DMS79 treated with DMSO at 0.1 percent for 48 hours (cell line): ENCODE results near the gene GRIK4.

Experiments
- DNase-seq: peaks from one replicate; lab custom pipeline; 2025; lab: John Stamatoyannopoulos, UW

The GRIK4 gene

DNA sequence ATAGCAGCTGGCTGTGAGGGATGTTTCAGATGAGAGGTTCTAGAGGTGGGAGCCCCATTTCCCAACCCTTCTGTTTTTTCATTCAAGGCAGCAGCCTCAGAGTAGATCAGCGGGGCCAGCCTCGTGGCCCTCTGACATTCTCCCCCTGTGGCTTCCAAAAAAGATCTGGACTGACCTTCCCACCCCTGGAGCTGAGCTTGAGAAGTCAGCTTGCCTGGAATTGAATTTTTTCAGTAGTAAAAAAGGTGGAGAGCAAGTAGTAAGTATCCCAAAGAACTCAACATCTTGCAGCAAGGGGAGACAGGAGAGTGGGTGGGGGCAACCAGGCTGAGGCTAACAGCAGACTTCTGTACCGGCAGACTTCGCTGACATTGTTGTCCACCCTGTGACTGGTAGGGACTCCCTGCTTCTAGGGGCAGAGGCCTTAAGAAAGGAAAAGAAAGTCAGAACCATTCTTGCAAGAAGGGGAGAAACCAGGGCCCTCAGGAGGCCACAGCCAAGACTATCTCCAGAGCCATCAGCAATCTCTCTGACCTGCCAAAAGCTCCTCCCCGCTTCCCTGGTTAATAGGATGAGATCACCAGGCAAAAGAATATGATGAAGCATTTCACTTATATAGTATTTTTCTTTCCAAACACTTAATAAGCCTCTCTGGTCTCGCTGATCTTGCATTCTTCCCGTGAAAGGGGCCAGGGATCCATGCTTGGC lies 2.0 kb upstream of the GRIK4 start:
- DNase-seq, result no peak

- DNase-seq, result no peak
Observed at GRCh38 chr11:120510406-120511115, 987 bp upstream of the GRIK4 start.

- no peak for DNase-seq
Observed at GRCh38 chr11:120511820-120512738, 531 bp downstream of the GRIK4 start.

- DNase-seq, result no peak
Observed at GRCh38 chr11:120512739-120513435, 1.3 kb downstream of the GRIK4 start.

DNA sequence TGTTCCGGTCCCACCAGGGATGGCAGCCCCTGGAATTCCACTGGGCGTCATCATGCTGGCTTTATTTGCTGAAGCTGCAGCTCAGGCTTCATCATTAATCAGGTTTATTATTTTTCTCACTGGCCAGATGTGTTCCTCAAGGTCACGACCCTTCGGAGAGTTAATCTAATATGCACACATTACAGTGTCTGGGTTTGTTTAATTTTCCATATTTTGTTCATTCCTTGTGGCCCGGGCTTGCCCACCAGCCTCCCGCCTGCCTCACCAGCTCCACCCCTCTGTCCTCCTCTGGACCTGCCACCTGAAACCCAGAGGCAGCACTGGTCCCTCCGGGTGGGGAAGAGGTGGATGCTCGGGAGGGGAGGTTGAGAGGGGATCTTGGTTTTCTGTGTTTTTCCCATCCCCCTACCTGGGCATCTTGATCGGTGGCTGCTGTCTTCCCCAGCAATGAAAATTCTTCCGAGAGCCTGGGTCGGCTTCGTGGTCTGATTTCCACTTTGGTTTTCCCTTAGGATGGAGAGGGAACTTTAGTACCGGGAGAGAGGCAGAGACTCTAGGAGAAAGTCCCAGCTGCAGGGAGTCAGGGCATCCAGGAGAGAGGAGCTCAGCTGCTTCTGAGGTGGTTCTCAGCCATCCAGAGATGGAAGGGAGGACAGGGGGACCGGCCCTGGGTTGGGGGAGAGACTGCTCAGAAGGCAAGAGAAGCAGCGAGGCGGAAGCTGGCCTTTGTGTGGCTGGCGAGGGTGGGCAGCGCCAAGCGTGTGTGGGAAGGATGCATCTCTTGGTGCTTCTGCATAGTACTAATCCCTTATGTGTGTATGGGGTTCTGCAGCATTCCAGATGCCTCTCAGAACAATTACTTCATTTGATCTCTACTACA lies 2.1 kb downstream of the GRIK4 start:
- DNase-seq, result no peak

DNA sequence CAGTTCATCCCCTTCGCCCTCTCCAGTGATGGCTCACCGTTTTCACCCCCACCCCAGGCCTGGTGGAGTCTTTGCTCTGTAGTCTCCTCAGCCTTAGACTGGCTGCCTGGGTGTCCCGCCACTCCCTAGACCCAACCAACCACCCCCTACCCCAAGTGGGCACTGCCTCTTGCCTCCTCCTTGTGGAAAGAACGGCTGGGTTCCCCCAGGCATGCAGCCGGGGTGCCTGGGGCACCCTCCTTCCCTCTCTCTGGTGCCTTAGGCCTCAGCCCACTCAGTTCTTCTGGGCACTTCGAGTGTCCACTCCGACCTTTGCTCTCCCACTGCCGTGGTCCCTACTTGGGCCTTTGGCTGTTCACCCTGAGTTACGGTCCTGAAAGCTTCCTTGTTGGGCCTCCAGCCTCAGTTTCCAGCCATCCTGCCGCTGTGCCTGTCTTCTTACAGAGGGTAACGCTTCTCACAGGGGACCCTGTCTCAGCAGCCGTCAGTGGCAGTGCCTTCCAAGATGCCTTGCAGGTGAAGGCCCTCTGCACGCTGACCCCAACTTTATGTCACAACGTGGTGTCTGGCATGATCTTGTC lies 3.1 kb downstream of the GRIK4 start:
- DNase-seq, result no peak

DNA sequence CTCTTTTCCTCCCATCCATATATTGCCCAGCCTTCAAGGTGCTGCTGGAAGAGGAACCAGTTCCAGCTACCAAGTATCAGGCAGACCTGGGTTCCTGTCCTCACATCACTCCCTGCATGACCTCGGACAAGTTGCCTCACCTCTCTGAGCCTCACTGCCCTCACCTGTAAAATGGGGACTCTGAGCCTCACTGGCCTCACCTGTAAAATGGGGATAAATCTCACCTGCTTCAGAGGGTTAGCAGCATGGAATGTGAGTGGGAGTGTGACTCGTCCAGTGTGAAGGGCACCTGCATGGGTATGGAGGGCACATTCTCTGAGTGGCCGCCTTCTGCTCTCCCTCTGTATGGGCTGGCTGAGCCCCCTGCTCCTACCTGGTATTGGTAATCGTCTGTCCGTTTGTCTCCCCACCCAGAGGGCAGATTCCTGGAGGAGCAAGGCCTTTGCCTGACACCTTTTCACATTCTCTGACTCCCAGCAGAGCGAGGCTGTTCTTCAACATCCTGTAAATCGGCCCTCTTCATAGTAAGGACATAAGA lies 3.7 kb downstream of the GRIK4 start:
- no peak for DNase-seq

DNA sequence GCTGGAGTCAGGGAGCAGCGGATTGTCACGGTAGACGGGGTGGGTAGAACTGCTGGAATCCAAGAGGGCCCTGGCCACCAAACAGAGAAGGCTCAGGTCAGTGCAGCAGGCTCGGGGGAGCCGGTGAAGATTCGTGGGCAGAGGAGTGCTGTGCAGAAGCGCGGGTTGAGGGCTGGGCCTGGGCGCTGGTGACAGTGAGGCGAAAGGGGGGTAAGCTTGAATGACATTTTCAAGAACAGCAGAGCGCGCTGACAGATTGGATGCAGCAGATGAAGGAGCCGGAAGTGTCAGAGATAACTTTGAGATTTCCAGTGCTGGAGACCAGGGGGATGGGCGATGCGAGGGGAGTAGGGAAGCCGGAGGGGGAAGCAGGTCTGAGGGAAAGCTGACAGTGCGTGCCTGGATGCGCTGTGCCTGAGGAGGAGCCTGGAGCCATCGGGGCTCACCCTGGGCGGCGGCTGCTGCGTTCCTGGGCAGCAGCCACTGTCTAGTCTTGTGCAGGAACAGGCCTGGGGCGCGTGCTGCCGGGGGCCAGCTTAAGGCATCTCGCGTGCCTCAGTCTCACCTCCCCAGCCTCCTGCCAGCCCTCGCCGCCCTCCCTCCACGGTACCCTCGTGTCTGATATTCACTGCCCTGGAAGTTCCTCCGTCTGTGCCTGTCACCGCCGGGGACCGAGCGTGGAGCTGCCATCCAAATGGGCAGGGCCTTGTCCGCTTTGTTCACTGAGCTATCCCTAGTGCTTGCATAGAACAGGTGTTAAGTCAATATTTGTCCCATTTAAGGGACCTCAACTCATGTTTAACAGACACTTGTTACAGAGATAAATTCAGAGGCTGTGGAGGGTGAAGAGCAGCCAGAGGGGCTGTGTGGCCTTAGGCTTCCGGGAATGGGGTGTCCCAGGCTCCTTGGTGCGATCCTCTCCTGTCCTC lies 5.2 kb downstream of the GRIK4 start:
- no peak for DNase-seq

DNA sequence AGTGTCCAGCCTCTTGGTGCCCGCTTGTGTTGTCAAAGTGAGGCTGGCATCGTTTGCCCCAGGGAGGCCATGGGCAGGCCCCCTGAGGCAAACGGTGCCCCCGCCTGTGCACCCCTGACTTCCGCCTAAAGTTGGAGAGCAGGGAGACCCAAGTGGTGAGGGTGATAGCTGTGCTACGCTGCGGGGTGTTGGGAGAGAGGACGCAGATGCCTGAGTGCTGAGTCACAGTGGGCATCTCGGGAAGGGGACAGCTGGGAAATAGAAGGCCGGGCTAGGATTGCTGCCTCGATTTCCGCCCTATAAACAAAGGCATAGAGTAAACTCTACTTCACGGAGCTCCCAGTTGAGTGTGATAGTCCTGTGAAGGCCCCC lies 5.8 kb downstream of the GRIK4 start:
- DNase-seq, result no peak

DNA sequence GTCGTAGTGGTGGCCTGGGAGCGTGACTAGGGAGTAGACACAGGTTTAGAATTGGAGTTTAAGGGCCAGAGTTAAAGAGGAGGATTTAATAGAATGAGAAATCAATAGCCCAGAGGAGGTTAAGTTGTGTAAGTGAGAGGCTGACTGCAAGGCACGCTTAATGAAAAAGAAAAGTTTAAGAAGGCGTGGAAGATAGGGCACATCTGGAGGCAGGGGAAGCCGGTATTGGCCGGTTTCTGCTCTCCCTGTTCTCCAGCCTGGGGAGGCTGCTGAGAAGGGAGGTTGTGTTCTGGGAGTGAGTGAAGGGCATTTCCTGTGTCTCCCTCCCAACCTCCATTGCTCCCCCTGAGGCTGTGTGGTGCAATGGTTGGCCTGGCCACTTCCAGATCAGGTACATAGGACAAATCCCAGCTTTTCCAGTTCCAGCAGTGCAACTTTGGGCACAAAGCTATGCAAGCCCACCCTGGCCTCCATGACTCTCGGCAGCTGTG lies 6.3 kb downstream of the GRIK4 start:
- peak; percentile 35 for DNase-seq

- DNase-seq, result no peak
Observed at GRCh38 chr11:120518356-120518755, 6.8 kb downstream of the GRIK4 start.

GRCh38 chr11:120519474-120519873 lies 7.9 kb downstream of the GRIK4 start:
- DNase-seq, result no peak

DNA sequence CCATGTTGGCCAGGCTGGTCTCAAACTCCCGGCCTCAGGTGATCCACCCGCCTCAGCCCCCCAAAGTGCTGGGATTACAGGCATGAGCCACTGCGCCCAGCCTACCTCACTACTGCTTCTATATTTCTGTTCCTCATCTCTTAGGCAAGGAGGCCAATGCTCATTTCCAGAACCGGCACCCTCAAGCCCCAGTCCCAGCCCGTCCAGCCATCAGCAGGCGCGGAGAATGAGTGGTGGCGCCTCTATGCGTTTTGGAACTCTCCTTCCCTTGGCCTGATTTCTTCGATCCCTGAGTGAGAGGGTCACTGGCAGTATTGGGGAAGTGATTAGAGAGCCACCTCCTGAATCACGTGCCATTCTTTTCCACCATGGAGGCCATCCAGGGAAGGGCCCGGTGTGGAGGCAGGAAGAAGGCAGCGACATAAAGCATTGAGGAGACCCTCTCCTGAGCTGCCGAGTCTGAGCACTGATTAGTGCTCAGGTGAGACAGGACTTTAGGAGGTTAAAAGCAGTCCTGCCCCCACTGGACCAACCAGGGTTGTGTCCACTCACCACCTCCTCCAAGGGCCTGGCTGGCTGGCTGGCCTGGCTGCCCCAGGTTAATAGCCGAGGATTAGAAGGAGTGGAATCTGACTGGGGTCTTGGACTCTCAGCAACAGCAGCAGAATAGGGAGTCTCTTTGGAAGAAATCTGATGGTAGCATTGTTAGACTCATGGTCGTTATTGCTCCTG lies 8.7 kb downstream of the GRIK4 start:
- no peak for DNase-seq

GRCh38 chr11:120521176-120521575 lies 9.6 kb downstream of the GRIK4 start:
- DNase-seq, result no peak

- DNase-seq, result no peak
Observed at GRCh38 chr11:120522021-120522420, 10.5 kb downstream of the GRIK4 start.

DNA sequence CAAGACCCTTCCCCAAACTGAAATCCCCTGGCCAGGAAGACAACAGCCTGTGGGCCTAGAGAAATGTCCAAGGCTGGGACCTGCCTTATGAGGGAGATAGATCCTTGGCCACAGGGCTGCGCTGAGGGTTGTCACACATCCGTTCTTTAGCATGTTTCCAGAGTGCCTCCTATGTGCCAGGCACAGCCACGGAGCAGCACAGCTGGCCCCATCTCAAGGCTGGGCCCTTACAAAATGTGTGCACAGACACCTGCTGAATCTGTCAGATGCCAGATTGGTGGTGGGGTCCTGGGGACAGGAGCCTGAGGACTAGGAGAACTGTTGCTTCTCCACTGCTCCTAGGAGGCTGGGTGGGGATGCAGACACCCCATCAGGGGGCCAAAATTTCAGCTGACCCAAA lies 11.2 kb downstream of the GRIK4 start:
- no peak for DNase-seq

- peak; percentile 84 for DNase-seq
Observed at GRCh38 chr11:120523196-120523595, 11.6 kb downstream of the GRIK4 start.

- no peak for DNase-seq
Observed at GRCh38 chr11:120524536-120525085, 13.1 kb downstream of the GRIK4 start.
